ENCODE measurements around the gene ZNF862.
"Not testable (repeated sequence)": the region's sequence is repeated elsewhere in the genome, so short reads cannot be mapped to it uniquely, and the experiment has no call there.

ZNF862 gene

DNA sequence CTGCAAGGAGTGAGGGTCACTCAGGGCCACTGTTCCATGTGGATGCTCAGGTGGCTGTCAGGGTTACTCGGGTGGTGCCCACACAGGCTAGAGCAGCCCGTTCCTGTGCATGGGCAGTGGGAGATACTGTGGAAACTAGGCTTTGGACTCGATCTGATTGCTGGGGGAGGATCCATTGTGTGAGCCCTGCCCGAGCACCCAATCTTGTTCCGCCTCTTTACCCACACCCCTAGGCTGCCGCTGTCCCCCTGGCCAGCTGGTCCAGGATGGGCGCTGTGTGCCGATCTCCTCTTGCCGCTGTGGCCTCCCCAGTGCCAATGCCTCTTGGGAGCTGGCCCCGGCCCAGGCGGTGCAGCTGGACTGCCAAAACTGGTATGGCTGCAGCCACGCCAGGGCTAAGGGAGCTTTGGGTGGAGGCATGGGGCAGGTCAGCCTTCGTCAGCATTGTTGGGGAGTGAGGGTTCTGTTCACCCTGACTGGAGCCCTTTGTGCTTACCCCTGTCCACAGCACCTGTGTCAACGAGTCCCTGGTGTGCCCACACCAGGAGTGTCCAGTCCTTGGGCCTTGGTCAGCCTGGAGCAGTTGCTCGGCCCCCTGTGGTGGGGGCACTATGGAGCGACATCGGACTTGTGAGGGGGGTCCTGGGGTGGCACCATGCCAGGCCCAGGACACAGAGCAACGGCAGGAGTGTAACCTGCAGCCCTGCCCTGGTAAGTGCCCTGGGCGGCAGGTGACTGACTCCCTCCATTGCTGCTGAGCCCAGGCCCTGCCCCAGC, 12.4 kb upstream of the ZNF862 start:
- no peak for DNase-seq

DNA sequence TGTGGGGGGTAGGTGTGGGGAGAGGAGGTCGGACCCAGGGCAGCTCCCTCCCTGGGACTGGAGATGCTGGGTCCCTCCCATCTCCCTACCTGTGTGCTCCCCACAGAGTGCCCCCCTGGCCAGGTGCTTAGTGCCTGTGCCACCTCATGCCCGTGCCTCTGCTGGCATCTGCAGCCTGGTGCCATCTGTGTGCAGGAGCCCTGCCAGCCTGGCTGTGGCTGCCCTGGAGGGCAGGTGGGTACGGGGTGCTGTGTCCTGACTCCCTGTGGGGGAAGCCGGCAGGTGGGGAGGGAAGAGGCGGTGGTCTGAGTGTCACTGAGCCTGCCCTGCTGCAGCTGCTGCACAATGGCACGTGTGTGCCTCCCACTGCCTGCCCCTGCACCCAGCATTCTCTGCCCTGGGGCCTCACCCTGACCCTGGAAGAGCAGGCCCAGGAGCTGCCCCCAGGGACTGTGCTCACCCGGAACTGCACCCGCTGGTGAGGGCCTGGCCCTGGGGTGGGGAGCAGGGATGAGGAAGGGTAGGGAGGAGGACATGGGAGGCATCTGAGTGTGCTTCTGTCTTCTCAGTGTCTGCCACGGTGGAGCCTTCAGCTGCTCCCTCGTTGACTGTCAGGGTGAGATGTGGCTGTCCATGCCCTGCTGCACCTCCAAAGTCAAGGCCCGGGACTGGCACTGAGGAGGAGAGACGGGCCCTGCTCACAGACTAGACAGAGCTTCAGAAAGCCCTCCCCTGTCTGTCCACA, 11.7 kb upstream of the ZNF862 start:
- no peak for DNase-seq

DNA sequence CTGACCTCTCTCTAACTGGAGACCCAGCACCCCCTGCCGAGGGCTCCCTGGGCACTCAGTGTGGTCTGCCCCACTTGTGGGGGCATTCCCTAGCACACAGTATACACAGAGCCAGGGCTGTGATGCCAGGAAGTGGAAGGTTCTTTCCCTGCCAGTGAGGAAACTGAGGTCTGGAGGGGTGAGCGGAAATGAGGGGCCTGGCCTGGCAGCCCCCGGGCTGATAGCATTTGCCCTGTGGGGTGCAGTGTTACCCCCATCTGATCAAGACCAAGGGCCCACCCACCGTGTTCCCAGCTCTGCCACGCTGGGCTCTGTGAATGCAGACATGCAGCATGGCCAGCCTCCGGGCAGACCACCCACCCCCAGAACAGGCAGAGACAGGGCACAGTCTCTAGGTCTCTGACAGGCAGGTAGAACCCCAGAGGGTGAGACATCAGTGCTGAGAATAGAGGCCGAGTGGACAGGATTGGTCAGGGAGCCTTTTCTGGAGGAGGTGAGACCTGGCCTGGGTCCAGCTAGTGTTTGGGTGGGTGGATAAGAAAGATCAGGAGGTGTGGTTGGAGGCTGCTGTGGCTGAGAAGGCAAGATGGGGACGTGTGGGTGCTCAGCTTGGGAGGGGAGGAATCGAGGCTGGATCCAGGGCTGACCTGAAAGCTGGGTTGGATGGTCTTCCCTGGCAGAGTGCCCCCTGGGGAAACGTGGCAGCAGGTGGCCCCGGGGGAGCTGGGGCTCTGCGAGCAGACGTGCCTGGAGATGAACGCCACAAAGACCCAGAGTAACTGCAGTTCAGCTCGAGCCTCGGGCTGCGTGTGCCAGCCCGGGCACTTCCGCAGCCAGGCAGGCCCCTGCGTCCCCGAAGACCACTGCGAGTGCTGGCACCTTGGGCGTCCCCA, 10.8 kb upstream of the ZNF862 start:
- no peak for DNase-seq

DNA sequence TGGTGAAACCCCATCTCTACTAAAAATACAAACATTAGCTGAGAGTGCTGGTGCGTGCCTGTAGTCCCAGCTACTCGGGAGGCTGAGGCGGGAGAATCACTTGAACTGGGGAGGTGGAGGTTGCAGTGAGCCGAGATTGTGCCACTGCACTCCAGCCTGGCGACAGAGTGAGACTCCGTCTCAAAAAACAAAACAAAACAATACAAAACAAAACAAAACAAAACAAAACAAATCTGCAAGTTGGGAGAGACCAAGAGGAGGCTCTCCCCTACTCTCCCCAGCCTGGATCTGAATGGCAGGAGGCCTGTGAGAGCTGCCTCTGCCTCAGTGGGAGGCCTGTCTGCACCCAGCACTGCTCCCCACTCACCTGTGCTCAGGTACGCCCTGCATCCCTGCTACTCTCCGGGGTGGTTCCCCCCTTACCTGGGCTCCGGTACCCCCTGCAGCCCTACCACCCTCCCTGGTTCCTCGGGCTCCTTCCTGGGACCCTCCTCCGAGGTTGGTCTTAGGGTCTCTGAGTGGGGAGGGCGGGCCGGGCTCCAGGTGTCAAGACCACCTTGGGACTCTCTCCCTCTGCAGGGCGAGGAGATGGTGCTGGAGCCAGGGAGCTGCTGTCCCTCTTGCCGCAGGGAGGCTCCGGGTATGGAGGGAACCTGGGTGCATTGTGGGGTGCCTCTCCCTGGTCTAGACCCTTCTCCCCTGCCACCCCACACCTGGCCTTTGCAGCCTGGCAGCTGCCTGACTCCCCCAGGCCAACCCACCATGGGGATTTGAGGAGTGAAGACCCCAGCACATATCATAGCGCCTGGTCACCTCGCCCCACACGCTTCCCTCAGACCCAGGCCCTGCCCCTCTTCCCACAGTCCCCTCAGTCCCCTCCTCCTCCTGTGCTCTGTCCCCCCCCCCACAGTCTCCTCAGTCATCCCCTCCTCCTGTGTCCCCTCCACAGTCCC, 9.5 kb upstream of the ZNF862 start:
- no peak for DNase-seq

DNA sequence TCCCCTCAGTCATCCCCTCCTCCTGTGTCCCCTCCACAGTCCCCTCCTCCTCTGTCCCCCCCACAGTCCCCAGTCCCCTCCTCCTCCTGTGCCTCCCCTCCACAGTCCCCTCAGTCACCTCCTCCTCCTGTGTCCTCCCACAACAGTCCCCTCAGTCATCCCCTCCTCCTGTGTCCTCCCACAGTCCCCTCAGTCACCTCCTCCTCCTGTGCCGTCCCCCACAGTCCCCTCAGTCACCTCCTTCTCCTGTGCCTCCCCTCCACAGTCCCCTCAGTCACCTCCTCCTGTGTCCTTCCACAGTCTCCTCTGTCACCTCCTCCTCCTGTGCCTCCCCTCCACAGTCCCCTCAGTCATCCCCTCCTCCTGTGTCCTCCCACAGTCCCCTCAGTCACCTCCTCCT, 7.6 kb upstream of the ZNF862 start:
- DNase-seq: not testable (repeated sequence)

DNA sequence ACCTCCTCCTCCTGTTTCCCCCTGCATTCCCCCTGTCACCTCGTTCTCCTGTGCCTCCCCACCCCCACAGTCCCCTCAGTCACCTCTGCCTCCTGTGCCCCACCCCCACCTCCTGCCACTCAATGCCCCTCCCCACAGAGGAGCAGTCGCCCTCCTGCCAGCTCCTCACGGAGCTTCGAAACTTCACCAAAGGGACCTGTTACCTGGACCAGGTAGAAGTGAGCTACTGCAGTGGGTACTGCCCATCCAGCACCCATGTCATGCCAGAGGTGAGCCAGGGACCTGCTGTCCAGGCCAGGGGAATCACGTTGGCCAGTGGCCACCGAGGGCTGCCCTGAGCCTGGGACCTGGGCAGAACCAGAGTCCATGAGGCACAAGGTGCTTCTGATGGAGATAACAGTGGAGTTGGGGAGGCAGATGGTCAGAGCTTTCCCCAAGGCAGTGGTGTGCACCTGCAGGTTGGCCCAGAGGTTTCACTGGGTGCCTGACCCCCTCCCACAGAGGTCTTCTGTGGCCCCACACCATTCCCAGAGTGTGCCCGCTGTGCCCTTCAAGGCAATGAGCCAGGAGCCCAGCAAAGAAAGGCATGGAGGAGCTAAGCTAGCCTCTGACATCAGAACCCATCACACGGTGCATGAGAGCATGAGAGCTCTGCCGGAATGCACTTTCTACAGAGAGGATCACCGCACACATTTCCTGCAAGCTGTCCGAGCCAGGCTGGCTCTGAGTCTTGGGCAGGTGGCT, 7.0 kb upstream of the ZNF862 start:
- DNase-seq: no peak

DNA sequence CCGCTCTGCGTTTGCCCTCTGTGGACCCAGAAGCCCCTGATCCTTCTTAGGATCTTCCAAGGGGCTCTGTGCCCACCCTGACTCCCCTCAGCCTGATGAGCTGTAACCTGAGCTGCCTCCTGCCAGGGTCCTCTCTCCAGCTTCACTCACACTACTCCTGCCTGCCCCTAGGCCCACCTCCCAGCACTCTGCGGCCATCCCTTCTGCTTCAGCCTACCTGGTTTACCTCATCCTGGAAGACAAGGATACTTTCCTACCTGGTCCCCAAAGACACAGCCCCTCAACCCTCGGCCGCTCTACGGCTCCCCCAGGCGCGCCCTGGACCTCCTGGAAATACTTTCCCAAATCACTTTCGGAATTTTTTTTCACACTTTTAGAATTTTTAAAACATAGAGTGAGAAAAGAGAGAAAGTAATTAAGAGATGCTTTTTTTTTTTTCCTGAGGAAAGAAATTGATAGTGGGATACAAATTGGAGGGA, 6.4 kb upstream of the ZNF862 start:
- DNase-seq: no peak

DNA sequence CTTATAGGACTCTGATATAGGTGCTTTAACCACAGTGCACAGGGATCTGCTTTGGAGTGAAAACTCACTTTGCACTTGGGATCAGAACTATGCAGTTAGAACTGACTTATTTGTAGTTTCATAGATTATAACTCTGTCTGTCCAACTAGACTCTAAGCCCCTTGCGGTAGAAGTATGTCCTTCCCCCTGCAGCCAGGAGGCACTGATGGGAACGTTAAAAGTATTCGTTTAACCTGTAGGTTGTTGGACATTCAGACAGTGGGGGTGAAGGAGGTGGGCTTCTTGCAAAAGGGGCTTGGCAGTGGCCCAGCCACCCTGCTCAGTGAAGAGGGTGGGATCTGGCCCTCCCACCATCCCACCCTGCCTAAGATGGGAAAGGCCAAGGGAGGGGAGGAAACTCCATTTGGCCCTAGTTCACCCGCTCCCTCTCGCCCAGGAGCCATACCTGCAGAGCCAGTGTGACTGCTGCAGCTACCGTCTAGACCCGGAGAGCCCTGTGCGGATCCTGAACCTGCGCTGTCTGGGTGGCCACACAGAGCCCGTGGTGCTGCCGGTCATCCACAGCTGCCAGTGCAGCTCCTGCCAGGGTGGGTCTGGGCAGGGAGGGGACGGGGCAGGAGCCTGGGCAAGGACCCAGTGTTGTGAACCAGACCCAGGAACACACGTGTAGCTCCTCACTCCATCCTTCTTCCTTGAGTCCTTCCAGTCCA, 5.7 kb upstream of the ZNF862 start:
- DNase-seq: no peak

DNA sequence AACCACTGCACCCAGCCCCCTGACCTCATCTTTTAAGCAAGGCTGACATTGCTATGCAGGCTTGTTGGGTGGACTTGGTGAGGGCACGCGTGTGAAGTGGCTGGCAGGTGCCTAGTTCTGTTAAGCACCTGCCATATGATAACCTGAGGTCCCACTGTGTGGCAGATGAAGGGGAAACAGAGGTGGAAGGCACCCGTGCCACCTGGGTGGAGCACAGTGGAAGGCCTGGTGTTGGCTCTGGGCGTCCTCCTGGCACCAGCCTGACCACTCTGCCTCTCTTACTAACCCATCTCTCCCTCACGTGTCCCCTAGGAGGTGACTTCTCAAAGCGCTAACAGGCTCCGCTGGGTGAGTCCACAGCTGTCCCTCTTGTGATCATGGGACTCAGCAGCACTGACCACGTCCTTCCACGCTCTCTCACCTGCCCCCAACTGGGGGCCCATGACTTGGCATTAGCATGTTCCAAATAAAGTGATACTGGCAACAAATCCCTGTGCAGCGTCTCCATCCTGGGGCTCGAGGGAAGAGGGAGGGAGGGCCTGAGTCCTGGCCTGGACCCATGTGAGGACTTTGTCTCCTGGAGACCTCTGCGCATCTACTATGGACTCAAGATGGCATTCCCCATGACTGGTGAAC, 4.6 kb upstream of the ZNF862 start:
- no peak for DNase-seq

DNA sequence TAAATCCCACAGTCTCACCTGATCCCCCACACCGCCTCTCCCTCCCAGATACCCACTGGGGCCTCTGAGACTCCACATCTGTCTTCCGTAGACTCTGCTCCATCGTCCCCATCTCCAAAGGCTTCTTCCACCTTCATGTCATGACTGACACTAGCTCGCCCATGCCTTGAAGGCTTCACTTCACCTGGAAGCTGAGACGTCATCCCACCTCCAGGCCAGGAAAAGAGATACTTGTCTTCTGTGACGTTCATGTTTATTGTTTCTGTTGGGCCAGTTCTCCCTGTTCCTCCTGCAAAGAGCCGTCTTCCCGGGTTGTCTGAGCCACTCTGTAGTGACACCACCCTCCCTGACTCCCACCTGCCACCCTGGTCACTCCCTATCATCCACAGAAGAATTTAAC, 3.6 kb upstream of the ZNF862 start:
- no peak for DNase-seq

DNA sequence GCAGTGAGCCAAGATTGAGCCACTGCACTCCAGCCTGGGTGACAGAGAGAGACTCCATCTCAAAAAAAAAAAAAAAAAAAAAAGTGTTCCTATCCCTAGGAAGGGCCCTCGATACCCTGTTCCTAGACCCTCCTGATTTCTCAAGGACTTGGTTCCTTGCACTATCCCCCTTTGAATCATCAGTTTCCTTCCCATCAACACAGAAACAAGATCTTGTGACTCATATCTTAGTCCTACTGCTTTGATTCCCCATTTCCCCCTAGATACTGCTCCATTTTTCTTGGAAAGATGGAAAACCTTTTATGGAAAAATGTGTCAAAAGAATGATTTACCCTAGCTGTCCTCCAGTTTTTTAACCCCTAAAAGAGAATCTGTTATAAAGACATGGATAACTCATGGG, 1.7 kb upstream of the ZNF862 start:
- DNase-seq: no peak

DNA sequence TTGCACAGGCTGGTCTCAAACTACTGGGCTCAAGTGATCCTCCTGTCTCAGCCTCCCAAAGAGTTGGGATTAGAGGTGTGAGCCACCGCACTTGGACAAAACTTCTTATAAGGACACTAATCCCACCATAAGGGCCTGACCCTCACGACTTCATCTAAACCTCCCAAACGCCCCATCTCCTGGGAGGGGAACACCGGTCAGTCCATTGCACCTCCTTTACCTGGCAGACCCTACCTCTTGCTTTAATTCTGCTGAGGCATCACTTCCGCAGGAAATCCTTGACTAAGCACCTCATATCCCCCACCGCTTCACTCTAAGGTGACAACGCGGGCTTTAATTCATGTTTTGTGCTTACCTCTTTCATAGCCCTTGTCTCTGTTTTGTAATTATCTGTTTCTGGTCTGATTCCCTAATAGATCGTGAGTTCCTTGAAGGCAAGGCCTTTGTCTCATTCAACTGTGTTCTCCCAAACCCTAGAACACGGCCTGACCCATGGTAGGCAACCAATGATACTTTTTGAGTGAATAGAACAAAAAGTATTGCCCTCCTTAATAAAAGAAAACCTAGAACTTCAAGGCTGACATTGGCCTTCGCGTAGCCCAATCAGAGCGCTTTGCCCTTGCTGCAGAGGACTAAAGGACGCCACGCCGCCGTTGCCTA, 481 bp upstream of the ZNF862 start:
- no peak for DNase-seq

DNA sequence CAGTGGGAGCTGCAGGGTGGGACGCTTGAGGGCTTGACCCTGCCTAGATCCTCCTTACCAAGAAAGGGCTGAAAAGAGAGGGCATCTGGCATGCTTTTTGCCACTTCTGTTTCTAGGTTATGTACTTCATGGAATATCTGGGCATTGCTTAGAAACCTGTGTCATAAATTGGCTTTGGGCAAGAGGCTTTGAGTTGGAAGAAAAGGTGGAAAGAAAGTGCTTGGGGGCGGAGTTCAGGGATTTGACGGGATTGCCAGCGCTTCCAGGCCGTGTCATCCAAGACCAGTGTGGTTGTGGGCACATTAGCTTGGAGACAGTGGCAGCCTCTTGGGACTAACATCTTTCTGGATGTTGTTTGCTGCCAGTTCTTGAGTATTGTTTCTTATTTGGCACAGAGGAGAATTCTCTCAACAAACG, 825 bp downstream of the ZNF862 start:
- no peak for DNase-seq

DNA sequence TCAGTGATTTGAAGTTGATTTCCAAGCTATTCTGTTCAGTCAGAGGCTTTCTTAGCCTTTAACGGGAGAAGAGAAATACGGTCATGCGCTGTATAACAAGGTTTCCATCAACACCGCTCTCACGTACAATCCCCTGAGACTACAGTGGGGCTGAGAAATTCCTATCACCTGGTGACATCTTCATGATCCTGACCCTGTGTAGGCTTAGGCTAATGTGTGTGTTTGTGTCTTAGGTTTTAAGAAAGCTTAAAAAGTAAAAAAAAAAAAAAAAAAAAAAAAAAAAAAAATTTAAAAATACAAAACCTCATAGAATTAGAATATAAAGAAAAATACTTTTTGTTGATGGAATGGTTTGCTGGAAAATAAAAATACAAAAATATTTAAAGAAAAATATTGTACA, 1.8 kb downstream of the ZNF862 start:
- no peak for DNase-seq

DNA sequence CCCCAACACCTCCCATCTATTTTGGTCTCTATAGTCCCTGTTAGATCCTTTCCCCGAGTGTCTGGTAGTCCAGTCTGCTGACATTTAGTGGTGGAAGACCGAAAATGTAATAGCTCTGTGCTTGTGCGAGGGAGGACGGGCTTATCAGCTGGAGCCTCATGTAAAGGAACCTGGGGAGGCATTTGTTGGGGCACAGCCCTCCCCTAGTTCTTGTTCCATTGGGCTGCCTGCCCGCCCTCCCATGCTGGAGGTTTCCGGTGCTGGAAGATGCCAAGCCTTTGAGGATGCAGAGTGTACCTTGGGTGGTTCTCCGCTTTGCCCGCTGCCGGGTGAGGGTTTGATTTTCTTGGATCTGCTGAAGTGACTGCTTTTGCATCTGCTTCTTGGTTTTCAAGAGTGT, 5.4 kb downstream of the ZNF862 start:
- DNase-seq: no peak

DNA sequence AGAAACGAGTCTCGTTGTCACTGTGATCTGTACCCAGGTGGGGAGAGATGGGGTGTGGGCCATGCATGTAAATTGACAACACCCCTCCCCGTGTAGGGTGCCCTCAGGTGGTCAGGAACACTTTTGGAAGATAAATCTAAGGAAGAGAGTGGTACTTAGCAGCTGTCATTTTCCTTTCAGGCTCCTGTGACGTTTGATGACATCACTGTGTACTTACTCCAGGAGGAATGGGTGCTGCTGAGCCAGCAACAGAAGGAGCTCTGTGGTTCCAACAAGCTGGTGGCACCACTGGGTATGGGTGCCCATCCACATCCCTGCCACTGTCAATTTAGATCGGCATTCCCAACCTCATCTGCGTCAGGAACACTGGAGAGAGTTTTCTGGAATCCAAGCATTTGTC, 6.3 kb downstream of the ZNF862 start:
- no peak for DNase-seq

DNA sequence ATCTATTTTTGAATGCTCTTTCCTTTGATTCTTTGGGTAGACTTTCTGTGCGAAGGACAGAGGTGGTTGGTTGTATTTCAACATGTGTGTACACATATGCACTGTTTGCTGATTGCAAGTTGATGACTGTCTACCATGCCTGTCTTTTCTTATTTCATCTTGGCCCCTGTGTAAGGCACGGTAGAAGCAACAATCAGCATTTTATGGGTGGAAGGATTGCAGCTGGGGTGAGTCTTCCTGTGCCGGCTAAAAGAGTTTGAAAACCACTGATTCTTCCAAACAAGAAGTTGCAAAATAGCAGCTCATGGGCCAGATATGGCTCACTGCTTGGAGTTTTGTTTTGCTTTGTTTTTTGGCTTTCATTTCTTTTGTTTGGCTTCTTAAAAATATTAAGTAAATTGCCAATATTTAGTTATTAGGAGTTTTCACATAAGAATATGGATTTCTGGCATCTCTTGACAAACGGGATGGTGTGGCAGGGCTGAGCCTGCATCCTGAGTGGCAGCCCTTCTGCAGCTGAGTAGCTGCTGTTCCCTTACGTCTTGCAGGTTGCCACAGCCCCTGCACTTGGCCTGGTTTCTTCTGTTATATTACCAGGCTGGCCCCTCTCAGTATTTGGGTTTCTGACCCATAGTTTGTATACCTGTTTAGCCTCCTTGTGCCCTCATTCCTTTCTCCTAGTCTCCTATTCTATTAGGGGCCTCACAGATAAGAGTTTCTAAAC, 7.2 kb downstream of the ZNF862 start:
- DNase-seq: no peak

DNA sequence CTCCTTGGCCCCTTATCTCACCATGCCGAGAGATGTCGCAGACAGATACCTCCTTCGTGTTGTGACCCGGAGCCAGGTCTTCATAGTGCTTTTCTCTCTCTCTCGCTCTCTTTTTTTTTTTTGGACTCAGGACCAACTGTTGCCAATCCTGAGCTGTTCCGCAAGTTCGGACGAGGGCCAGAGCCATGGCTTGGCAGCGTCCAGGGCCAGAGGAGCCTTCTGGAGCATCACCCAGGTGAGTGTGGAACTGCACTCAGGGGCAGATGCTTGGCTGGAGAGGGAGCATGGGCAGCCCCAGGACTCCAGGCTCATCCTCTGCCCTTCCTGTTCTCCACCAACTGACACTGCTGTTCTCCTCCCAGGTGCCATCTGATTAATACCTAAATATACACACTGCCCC, 7.8 kb downstream of the ZNF862 start:
- DNase-seq: no peak

DNA sequence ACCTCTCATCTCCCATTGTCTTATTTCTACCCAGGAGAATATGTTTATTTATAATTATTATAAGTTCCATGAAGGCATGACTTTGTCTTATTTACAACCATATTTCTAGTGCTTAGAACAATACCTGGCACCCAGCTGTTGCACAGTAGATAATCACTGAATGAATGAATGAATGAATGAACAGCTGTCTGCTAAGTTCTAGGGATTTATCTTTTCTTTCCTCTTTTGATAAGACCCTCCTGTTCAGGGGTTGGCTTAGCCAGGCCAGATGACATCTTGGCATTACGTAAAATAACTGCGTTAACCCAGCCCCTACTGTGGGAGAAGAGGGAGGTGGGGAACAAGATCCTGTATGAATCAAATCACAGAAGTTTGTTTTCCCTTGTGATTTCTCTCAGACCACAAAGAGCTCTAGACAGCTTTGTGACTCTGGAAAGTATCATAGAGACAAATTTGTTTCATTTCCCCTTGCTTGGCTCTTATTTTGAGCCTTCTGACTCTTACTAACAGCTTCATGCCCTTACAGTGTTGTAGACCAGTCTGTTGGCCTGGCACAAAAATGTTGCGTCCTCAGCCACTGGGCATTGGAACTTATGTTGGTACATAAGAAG, 8.4 kb downstream of the ZNF862 start:
- DNase-seq: no peak
